ENCODE data around the gene HOXA7.

DNA sequence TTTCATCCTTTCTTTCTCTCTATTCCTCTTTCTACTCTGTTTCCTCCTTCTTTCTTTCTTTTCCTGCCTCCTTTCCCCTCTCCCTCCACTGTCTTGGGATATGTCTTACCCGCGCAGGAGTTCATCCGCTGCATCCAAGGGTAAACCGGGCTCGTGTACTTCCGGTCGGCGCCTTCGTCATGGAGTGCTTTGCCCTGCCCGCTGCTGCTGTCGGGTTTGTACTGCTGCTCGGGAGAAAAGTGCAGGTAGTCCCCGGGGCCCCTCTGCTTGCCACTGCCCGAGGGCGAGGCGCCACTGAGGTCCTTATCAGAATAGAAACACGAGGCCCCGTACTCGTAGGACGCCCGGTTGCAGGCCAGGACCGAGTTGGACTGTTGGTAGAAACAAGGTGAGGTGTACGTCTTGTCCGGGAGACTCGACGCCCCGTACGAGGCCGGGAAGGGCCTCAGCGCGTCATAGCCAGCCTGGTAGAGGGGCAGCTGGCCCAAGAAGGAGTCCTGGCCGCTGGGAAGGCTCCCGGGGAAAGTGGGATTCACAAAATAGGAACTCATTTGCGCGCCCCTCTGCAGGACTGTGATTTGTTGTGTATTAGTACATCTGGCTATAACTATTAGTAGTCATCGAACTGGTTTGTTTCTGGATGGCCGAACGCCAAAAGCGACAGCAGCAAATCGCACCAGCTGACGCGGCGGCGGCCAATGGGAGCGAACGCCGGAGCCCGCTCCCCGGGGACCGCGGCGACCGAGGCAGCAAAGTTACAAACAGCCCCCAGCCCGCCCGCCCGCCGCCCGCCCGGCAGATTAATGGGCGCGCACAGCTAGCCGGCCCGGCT lies 9.1 kb downstream of the HOXA7 start, which contains the start of gene HOXA6:
- TF ChIP-seq, protein P1, sequence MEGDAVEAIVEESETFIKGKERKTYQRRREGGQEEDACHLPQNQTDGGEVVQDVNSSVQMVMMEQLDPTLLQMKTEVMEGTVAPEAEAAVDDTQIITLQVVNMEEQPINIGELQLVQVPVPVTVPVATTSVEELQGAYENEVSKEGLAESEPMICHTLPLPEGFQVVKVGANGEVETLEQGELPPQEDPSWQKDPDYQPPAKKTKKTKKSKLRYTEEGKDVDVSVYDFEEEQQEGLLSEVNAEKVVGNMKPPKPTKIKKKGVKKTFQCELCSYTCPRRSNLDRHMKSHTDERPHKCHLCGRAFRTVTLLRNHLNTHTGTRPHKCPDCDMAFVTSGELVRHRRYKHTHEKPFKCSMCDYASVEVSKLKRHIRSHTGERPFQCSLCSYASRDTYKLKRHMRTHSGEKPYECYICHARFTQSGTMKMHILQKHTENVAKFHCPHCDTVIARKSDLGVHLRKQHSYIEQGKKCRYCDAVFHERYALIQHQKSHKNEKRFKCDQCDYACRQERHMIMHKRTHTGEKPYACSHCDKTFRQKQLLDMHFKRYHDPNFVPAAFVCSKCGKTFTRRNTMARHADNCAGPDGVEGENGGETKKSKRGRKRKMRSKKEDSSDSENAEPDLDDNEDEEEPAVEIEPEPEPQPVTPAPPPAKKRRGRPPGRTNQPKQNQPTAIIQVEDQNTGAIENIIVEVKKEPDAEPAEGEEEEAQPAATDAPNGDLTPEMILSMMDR (IDR thresholded peaks at IDR 0.05), result no peak
- TF ChIP-seq EZH2phosphoT487 (IDR thresholded peaks at IDR 0.05) (peak; percentile 71), EZH2 (IDR thresholded peaks at IDR 0.05) (peak; percentile 88)

Measured in neural progenitor cell (in vitro differentiated cells).